HepG2 (cell line): ENCODE measurements around the gene ADGRL3.

ENCODE experiments used
- CTCF ChIP-seq: sonication (generic); formaldehyde crosslinking; IDR thresholded peaks from 2 replicates; pipeline ENCODE4 v1.5.0; 2020; ENCODE audit warnings: mild to moderate bottlenecking, missing genetic modification reagents, moderate library complexity
- MEIS2 ChIP-seq: sonication (generic); formaldehyde crosslinking; IDR thresholded peaks from 2 replicates; pipeline ENCODE4 v1.9.0; 2021; ENCODE audit warnings: mild to moderate bottlenecking, missing genetic modification reagents
- PTBP1 ChIP-seq: fragments of 200-400 bp; formaldehyde crosslinking; IDR thresholded peaks from 2 replicates; pipeline ENCODE4 v1.6.1; 2018; ENCODE audit warnings: low read length, low read depth; ENCODE audit not compliant: poor library complexity, severe bottlenecking

GRCh38 chr4:61580721-61581377 lies 380.7 kb downstream of the ADGRL3 start:
- TF ChIP-seq MEIS2, result no peak
- TF ChIP-seq PTBP1, result no peak
- no peak for TF ChIP-seq CTCF
